NOMO-1 treated with DMSO at 0.1 percent for 48 hours (cell line): ENCODE data around the gene TCF7.

ENCODE experiments used
- DNase-seq: peaks from one replicate; lab custom pipeline; 2025; ENCODE audit not compliant: unreplicated experiment; lab: John Stamatoyannopoulos, UW

The TCF7 gene

GRCh38 chr5:134111741-134112647 is 2.5 kb upstream of the TCF7 start:
- DNase-seq = no peak

GRCh38 chr5:134112726-134113362 is 1.6 kb upstream of the TCF7 start:
- no peak for DNase-seq

- no peak for DNase-seq
These were observed 1.1 kb upstream of the TCF7 start for GRCh38 chr5:134113363-134113889.

GRCh38 chr5:134114886-134115805 is 665 bp downstream of the TCF7 start:
- DNase-seq = no peak

- DNase-seq = no peak
These were observed 1.3 kb downstream of the TCF7 start for GRCh38 chr5:134115806-134116175.

GRCh38 chr5:134116286-134116685 is 1.8 kb downstream of the TCF7 start:
- DNase-seq = no peak

- no peak for DNase-seq
These were observed 2.6 kb downstream of the TCF7 start for GRCh38 chr5:134116789-134117761.

GRCh38 chr5:134118212-134118835 is 3.8 kb downstream of the TCF7 start:
- peak; percentile 31 for DNase-seq

- no peak for DNase-seq
These were observed 5.2 kb downstream of the TCF7 start for GRCh38 chr5:134119720-134120119.

- no peak for DNase-seq
These were observed 6.1 kb downstream of the TCF7 start for GRCh38 chr5:134120386-134121138.

GRCh38 chr5:134122530-134122929 is 8.0 kb downstream of the TCF7 start:
- no peak for DNase-seq

GRCh38 chr5:134123360-134123759 is 8.9 kb downstream of the TCF7 start:
- DNase-seq = no peak

- DNase-seq = no peak
These were observed 10.0 kb downstream of the TCF7 start for GRCh38 chr5:134124289-134125038.

- no peak for DNase-seq
These were observed 10.8 kb downstream of the TCF7 start for GRCh38 chr5:134125039-134126015.

GRCh38 chr5:134127376-134127861 is 12.9 kb downstream of the TCF7 start:
- DNase-seq = no peak

GRCh38 chr5:134127988-134128647 is 13.6 kb downstream of the TCF7 start:
- no peak for DNase-seq
